ENCODE measurements around the gene OPRM1. TPM values are rescaled to one million over a fixed set of nuclear protein-coding genes. Genes with fewer than 3 reads are reported as not detected.

Gene OPRM1
- total RNA-seq, 3 donors from 2014 or later: not detected

- H3K4me1 ChIP-seq: no peaks in the 10 kb centered on the region
Measured at GRCh38 chr6:154268486-154268885, 229.4 kb downstream of the OPRM1 start.

GRCh38 chr6:154274168-154274567 lies 235.1 kb downstream of the OPRM1 start:
- Histone ChIP-seq H3K27me3 (no peaks in the 10 kb centered on the region), H3K27ac (no peak overlapping the region), H3K4me1 (no peaks in the 10 kb centered on the region), H3K4me3 (no peak overlapping the region), H3K9me3 (no peaks in the 10 kb centered on the region), H3K36me3 (no peaks in the 10 kb centered on the region)
- TF ChIP-seq POLR2AphosphoS5 (IDR thresholded peaks at IDR 0.05) (no peak), POLR2A (IDR thresholded peaks at IDR 0.05) (no peak), CTCF (IDR thresholded peaks at IDR 0.05) (no peak)
- intact Hi-C loops (cut with DNase I; ENCODE audit: low total_unique reads): no loop called here
- no peak for DNase-seq (ENCODE audit: low spot score in 2 of 2)

More at GRCh38 chr6:154268486-154268885, 229.4 kb downstream of the OPRM1 start:
- intact Hi-C loops (cut with DNase I; ENCODE audit: low total_unique reads): no loop called here
- H3K9me3 ChIP-seq: no peaks in the 10 kb centered on the region
- no peak overlapping the region for H3K27ac ChIP-seq
- H3K36me3 ChIP-seq: no peaks in the 10 kb centered on the region
- H3K27me3 ChIP-seq: no peaks in the 10 kb centered on the region
- H3K4me3 ChIP-seq: no peak overlapping the region
- TF ChIP-seq POLR2AphosphoS5 (IDR thresholded peaks at IDR 0.05) (no peak), CTCF (IDR thresholded peaks at IDR 0.05) (no peak), POLR2A (IDR thresholded peaks at IDR 0.05) (no peak)
- no peak for DNase-seq (ENCODE audit: low spot score in 2 of 2)

DNA sequence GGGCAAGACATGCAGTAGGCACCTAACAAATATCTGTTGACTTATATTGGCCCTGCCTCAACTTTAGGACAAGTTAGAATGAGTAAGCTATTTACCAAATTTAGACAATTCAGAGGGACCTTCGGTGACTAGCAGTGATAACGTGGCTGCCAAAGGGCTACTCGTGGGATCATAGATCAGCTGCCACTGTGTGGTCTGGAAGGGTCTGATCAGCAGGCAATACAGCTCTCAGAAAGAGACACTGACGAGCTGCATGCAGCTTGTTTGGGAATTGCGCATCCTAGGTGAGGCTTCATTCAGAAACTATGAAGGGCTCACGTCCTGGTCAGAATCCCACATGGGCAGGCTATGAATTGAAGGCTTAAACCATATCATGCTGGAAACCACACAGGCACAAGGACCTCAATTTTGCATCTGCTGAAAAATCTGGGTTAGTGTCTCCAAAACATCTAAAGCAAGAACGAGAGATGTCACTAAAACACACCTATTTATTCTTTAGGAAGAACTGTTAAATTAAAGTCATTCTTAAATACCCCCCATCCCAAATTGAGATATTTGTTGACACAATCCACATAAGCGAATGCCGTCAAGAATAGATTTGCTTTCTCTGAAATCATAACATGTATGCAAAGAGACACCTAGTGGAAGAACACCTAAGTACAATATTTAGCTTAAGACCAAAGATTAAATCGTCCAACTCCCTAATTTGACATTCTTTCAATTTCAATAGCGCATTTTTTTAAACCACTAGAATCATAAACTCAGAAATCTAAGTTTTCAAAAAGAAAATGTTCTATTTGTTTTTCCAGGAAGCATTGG lies 238.0 kb downstream of the OPRM1 start:
- H3K36me3 ChIP-seq: no peaks in the 10 kb centered on the region
- no peaks in the 10 kb centered on the region for H3K9me3 ChIP-seq
- no peaks in the 10 kb centered on the region for H3K27me3 ChIP-seq
- H3K27ac ChIP-seq: no peak overlapping the region
- peak; percentile 63 to 74 (median 66) for TF ChIP-seq CTCF (IDR thresholded peaks at IDR 0.05)
- no peak for TF ChIP-seq POLR2A (IDR thresholded peaks at IDR 0.05)
- no peaks in the 10 kb centered on the region for H3K4me1 ChIP-seq
- H3K4me3 ChIP-seq: peak overlapping the region in 2 of 3 donors; percentile 35 to 48
- DNase-seq (ENCODE audit: low spot score in 2 of 2): no peak
- intact Hi-C loops (cut with DNase I; ENCODE audit: low total_unique reads): loop anchor here (5.0 kb wide), 2 partner anchors 125 to 690 kb away; no protein-coding TSS in a partner anchor

DNA sequence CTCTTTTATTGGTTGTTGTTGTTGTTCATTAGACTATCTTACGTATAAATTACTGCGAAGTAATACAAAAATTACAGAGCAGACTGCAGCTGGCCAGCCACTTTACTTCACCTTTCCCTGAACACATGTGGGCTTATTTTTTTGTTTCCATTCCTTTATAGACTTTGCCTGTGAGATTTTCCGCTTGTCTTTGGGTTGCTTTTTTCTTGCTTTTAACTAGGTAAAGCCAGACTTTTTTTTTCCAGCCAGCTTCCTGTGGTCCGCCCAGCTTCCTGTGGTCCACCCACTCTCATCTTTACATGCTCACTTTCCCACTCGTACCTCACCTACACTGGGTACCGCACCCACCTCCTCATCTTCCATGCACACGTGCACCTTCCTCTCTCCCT lies 238.6 kb downstream of the OPRM1 start:
- no peaks in the 10 kb centered on the region for H3K27me3 ChIP-seq
- no peak for DNase-seq (ENCODE audit: low spot score in 2 of 2)
- TF ChIP-seq CTCF (IDR thresholded peaks at IDR 0.05) (no peak), POLR2A (IDR thresholded peaks at IDR 0.05) (no peak), POLR2AphosphoS5 (IDR thresholded peaks at IDR 0.05) (no peak)
- no peak overlapping the region for H3K27ac ChIP-seq
- H3K9me3 ChIP-seq: no peaks in the 10 kb centered on the region
- peak overlapping the region in 2 of 3 donors; percentile 35 to 48 for H3K4me3 ChIP-seq
- no peaks in the 10 kb centered on the region for H3K4me1 ChIP-seq
- intact Hi-C loops (cut with DNase I; ENCODE audit: low total_unique reads): loop anchor here (5.0 kb wide), 2 partner anchors 125 to 690 kb away; no protein-coding TSS in a partner anchor
- H3K36me3 ChIP-seq: no peaks in the 10 kb centered on the region

- H3K4me3 ChIP-seq: no peak overlapping the region
- H3K4me1 ChIP-seq: no peaks in the 10 kb centered on the region
- TF ChIP-seq POLR2A (IDR thresholded peaks at IDR 0.05) (no peak), POLR2AphosphoS5 (IDR thresholded peaks at IDR 0.05) (no peak), CTCF (IDR thresholded peaks at IDR 0.05) (no peak)
- intact Hi-C loops (cut with DNase I; ENCODE audit: low total_unique reads): no loop called here
- peaks cover 0 to 4% of the 10 kb centered on the region in 2 donors for H3K9me3 ChIP-seq
- DNase-seq (ENCODE audit: low spot score in 2 of 2): no peak
- no peaks in the 10 kb centered on the region for H3K36me3 ChIP-seq
- no peaks in the 10 kb centered on the region for H3K27me3 ChIP-seq
- no peak overlapping the region for H3K27ac ChIP-seq
Measured at GRCh38 chr6:154280521-154280920, 241.5 kb downstream of the OPRM1 start.

Data from breast epithelium (tissue), 4 donors.